ENCODE data around the gene MRPS22.
"Not testable (repeated sequence)": the region's sequence is repeated elsewhere in the genome, so short reads cannot be mapped to it uniquely, and the experiment has no call there.

Gene MRPS22

GRCh38 chr3:139364549-139364948 is 20.7 kb downstream of the MRPS22 start:
- TF ChIP-seq, protein P1, sequence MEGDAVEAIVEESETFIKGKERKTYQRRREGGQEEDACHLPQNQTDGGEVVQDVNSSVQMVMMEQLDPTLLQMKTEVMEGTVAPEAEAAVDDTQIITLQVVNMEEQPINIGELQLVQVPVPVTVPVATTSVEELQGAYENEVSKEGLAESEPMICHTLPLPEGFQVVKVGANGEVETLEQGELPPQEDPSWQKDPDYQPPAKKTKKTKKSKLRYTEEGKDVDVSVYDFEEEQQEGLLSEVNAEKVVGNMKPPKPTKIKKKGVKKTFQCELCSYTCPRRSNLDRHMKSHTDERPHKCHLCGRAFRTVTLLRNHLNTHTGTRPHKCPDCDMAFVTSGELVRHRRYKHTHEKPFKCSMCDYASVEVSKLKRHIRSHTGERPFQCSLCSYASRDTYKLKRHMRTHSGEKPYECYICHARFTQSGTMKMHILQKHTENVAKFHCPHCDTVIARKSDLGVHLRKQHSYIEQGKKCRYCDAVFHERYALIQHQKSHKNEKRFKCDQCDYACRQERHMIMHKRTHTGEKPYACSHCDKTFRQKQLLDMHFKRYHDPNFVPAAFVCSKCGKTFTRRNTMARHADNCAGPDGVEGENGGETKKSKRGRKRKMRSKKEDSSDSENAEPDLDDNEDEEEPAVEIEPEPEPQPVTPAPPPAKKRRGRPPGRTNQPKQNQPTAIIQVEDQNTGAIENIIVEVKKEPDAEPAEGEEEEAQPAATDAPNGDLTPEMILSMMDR (IDR thresholded peaks at IDR 0.05; ENCODE audit: low read depth, low read length) = no peak
- no peak for DNase-seq
- Histone ChIP-seq H3K4me3 (ENCODE audit: low read depth, low read length) (no peak overlapping the region), H3K36me3 (peaks cover 92% of the 10 kb centered on the region), H3K9me3 (no peaks in the 10 kb centered on the region), H3K27me3 (no peaks in the 10 kb centered on the region), H3K4me1 (no peaks in the 10 kb centered on the region)

GRCh38 chr3:139374099-139374498 is 30.3 kb downstream of the MRPS22 start:
- DNase-seq = no peak
- H3K4me3 ChIP-seq (ENCODE audit: low read depth, low read length) = no peak overlapping the region
- H3K27me3 ChIP-seq = no peaks in the 10 kb centered on the region
- TF ChIP-seq, protein P1 (IDR thresholded peaks at IDR 0.05; ENCODE audit: low read depth, low read length) = no peak
- no peaks in the 10 kb centered on the region for H3K9me3 ChIP-seq
- no peaks in the 10 kb centered on the region; the same call in 1 of the 2 replicates for H3K4me1 ChIP-seq
- peaks cover 79% of the 10 kb centered on the region for H3K36me3 ChIP-seq

- Histone ChIP-seq H3K27me3 (no peaks in the 10 kb centered on the region), H3K36me3 (peaks cover 72% of the 10 kb centered on the region), H3K9me3 (no peaks in the 10 kb centered on the region), H3K4me3 (ENCODE audit: low read depth, low read length) (no peak overlapping the region), H3K4me1 (peaks cover 4% of the 10 kb centered on the region)
- TF ChIP-seq, protein P1 (IDR thresholded peaks at IDR 0.05; ENCODE audit: low read depth, low read length) = no peak
- DNase-seq = no peak
These were observed 33.6 kb downstream of the MRPS22 start for GRCh38 chr3:139377378-139377777.

DNA sequence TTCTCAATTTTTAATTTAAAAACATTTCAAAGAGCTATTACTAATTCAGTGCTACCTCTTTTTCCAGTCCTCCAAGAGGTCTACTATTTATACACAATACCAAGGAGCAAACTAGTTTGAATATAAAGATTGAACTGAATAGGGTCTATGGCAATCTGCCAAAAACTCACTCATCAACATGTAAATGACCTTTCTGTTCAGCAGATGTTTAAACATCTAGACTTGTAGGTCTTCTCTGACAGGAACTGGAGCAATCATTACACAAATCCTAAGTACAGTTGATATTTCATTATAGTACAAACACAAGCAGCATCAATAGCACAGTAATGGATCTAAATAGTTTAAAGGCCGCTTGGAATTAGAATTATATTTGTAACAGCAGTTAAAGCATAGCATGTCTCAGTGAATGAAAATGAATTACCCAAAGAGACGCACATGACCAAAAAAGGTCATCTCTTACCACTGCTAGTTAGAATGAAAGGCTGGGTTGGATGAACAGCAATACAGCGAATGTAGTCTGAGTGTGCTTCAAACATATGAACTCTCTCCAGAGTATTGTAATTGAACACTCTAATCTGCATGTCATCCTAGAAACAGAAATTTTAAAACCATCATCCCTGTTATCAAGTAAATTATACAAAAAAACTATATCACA is 34.9 kb downstream of the MRPS22 start:
- no peak for DNase-seq

GRCh38 chr3:139380575-139380974 is 36.8 kb downstream of the MRPS22 start:
- TF ChIP-seq, protein P1 (IDR thresholded peaks at IDR 0.05; ENCODE audit: low read depth, low read length) = no peak
- H3K4me3 ChIP-seq (ENCODE audit: low read depth, low read length) = no peak overlapping the region

More for the DNA sequence above, 34.9 kb downstream of the MRPS22 start:
- Histone ChIP-seq H3K27me3 (no peaks in the 10 kb centered on the region), H3K4me1 (peaks cover 4% of the 10 kb centered on the region), H3K4me3 (ENCODE audit: low read depth, low read length) (no peak overlapping the region), H3K9me3 (no peaks in the 10 kb centered on the region), H3K36me3 (peaks cover 65% of the 10 kb centered on the region)
- TF ChIP-seq, protein P1 (IDR thresholded peaks at IDR 0.05; ENCODE audit: low read depth, low read length) = no peak

GRCh38 chr3:139382291-139382690 is 38.5 kb downstream of the MRPS22 start:
- peaks cover 38% of the 10 kb centered on the region for H3K36me3 ChIP-seq
- H3K4me1 ChIP-seq = not testable (repeated sequence)

More at GRCh38 chr3:139380575-139380974, 36.8 kb downstream of the MRPS22 start:
- no peak for DNase-seq
- Histone ChIP-seq H3K36me3 (peaks cover 49% of the 10 kb centered on the region), H3K9me3 (no peaks in the 10 kb centered on the region), H3K27me3 (no peaks in the 10 kb centered on the region), H3K4me1 (peaks cover 4% of the 10 kb centered on the region)

More at GRCh38 chr3:139382291-139382690, 38.5 kb downstream of the MRPS22 start:
- not testable (repeated sequence) for H3K9me3 ChIP-seq; DNase-seq; H3K27me3 ChIP-seq; H3K4me3 ChIP-seq (ENCODE audit: low read depth, low read length)
